ENCODE data around the gene IL17C.

IL17C gene

GRCh38 chr16:88628512-88628974 is 9.8 kb upstream of the IL17C start:
- DNase-seq: no peak

DNA sequence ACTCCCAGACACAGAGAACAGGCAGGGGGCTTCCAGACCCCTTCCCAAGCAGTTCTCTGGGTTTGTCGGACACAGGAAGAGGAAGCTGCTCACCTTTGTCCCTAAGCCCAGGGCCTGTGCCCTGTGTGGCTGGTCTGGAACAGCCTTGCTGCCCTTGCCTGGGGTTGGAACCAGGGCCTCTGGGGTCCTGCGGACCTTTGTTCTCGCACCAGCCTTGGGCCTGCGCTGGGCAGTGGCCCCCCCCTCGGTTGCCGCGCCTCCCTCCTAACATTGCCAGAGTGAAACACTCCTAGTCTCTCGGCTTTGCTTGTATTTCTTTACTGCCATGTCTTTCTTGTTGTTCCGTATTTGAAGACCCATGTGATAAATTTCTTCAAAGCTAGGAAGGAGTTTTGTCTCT is 8.5 kb upstream of the IL17C start:
- no peak for DNase-seq

- DNase-seq: no peak
Observed at GRCh38 chr16:88630433-88630832, 7.9 kb upstream of the IL17C start.

- DNase-seq: no peak
Observed at GRCh38 chr16:88630941-88631340, 7.4 kb upstream of the IL17C start.

- DNase-seq: no peak
Observed at GRCh38 chr16:88631384-88631783, 7.0 kb upstream of the IL17C start.

- no peak for DNase-seq
Observed at GRCh38 chr16:88631920-88632586, 6.3 kb upstream of the IL17C start.

DNA sequence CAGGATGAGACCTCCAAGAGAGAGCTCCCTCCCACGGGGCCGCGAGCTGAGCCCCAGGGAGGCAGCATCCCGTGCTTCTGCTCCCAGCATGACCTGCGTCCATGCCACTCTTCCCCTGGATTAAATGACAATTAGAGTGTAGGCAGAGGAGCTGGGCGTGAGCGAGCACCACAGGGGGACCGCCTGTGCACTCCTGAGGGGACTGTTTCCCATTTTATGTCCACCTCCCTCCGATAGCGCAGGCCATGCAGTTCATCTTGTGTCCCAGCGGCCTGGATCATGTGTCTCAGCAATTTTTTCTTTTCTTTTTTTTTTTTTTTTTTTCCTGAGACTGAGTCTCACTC is 5.8 kb upstream of the IL17C start:
- no peak for DNase-seq

DNA sequence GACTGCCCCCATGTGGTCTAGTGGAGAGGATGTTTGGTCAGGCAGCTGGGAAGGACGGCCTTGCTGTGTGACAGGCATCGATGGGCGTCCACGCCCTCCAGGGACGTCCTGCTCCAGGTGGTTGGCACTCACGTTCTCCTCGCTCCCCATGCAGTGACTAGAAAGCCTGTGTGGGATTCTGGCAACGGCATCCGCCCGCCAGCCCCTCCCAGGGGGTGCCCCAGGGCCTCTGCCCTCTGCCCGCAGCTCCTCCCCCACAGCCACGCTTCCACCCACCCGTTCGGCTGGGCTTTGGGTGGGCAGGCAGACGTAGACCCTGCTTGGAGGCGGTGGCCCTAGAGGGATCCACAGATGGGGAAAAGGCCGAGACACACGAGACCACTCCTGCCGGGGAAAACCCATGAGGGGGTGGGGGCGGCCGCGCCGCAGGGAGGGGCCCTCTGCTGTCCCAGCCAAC is 4.7 kb upstream of the IL17C start:
- DNase-seq: peak; percentile 27

GRCh38 chr16:88634141-88634993 is 4.0 kb upstream of the IL17C start:
- peak; percentile 70 for DNase-seq

- DNase-seq: peak; percentile 31
Observed at GRCh38 chr16:88634994-88635670, 3.2 kb upstream of the IL17C start.

GRCh38 chr16:88635671-88636319 is 2.6 kb upstream of the IL17C start:
- DNase-seq: no peak

GRCh38 chr16:88636488-88637265 is 1.7 kb upstream of the IL17C start:
- DNase-seq: peak; percentile 23

- no peak for DNase-seq
Observed at GRCh38 chr16:88639231-88640038, 1.1 kb downstream of the IL17C start.

DNA sequence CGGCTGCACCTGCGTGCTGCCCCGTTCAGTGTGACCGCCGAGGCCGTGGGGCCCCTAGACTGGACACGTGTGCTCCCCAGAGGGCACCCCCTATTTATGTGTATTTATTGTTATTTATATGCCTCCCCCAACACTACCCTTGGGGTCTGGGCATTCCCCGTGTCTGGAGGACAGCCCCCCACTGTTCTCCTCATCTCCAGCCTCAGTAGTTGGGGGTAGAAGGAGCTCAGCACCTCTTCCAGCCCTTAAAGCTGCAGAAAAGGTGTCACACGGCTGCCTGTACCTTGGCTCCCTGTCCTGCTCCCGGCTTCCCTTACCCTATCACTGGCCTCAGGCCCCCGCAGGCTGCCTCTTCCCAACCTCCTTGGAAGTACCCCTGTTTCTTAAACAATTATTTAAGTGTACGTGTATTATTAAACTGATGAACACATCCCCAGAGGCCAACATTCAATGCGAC is 1.7 kb downstream of the IL17C start:
- DNase-seq: no peak

DNA sequence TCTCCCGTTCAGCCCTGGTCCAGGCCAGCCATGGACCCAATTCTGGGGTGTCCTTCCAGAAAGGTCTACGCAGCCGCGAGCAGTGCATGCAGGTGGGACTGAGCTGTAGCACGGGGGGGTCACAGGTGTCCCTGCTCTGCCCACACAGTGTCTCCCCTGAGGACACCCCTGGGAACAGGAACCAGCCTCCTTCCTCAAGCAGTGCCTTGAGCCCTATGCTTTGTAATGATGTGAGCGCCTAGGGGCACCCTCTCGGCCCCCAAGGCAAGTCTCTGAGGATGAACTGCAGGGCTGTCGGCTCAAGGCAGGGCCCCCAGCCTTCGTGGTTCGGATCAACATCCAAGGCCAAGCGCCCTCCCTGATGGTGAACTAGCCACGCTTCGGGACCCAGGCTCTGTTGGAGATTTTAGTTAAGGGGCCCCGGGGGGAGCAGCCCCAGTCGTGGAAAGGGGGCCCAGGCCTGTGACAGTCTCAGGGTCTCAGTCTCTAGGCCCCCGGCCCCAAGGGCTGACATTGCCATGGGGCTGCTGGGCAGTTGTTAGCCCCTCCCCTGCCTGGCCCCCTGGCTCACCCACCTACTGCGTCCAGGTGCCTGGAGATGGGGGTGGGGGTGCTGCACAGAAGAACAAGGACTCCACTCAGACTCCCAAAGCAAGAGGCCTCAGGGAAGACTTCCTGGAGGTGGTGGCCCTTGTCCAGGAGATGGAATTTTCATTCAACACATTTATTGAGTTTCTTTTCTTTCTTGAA is 2.3 kb downstream of the IL17C start:
- DNase-seq: no peak

- DNase-seq: no peak
Observed at GRCh38 chr16:88642881-88643643, 4.7 kb downstream of the IL17C start.

DNA sequence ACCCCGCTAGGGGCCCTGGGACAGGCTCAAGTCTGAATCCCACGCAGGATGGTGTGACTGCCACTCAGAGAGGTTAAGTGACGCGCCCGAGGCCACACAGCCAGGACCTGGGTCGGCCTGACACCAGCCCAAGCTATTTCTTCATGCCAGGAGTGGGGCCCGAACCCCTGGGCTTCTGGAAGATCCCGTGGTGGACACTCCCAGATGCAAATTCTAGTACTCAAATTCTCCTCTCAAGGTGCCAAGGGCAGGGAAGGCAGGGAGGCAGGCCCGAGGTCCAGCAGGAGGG is 5.2 kb downstream of the IL17C start:
- DNase-seq: no peak

GRCh38 chr16:88645455-88645854 is 7.1 kb downstream of the IL17C start:
- DNase-seq: no peak

DNA sequence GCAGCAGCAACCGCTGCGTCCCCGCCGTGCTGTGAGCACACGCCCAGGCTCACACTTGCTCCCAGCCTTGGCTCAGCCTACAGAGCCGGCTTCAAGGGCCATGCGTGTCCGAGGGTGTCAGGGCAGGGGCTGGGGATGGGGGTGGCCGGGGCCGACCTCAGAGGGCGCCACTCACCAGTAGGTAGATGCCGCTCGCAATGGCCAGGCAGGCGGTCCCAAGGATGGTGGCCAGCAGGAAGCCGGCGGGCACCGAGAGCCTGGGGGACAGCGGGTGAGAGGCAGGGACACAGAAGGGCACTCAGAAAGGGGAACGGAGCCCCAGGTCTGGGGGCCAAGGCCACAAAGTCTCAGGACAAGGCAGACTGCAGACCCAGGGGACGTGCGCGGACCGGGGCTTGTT is 7.6 kb downstream of the IL17C start:
- DNase-seq: no peak
